ENCODE data around the gene KRT15. TPM values are rescaled to one million over a fixed set of nuclear protein-coding genes. Genes with fewer than 3 reads are reported as not detected.

The KRT15 gene
- total RNA-seq (2012; rRNA removed) = 0.44 and 1.5 TPM in 2 replicates

DNA sequence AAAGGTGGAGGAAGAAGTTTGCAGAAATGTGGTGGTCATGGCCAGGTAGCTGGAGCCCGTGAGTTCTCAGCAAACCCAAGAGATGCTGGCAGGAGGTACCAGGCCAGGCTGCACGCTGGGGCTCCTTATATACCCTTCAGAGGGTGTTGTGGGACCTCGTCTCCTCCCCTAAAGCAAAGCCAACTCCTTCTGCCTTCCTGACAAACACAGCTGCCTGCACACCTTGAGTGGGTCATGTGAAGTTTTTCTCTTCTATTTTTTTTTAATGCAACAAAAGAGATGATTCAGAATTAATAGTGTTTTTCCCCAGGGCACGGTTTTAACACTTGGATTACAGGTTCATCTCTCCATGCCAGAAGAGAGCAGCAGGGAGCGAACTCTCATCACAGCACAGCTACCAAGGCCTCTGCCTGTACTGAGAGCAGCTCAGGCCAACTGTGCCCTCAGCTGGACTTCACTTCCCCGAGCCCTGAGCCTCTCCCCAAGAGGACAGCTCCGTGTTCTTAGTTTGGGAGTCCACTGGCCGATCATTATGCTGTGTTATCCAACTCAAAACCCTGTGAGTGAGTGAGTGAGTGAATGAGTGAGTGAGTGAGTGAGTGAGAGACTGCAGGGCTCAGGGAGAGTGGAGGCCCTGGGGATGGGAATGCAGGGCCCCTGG lies at the start of gene KRT15:
Gene KRT15, minus strand, starts transcription at position 102 of the 661 bp plus-strand sequence. Its CDS starts 63 bp downstream, at position 39.
- Histone ChIP-seq H3K27me3 (ENCODE audit: control insufficient read depth, insufficient read depth, low read length) (peaks cover 4% of the 10 kb centered on the region), H3K9me3 (replicated peaks; ENCODE audit: low read length) (no peaks in the 10 kb centered on the region), H3K4me3 (ENCODE audit: low read length) (no peak within 1 kb of the TSS), H3K4me2 (ENCODE audit: low read length) (no peak within 1 kb of the TSS), H3K36me3 (ENCODE audit: insufficient read depth, low read length) (no peaks in the 10 kb centered on the region), H3K4me1 (ENCODE audit: control insufficient read depth, insufficient read depth, low read length) (peaks cover 30% of the 10 kb centered on the region), H3K9ac (ENCODE audit: low read depth, low read length) (no peak within 1 kb of the TSS)

DNA sequence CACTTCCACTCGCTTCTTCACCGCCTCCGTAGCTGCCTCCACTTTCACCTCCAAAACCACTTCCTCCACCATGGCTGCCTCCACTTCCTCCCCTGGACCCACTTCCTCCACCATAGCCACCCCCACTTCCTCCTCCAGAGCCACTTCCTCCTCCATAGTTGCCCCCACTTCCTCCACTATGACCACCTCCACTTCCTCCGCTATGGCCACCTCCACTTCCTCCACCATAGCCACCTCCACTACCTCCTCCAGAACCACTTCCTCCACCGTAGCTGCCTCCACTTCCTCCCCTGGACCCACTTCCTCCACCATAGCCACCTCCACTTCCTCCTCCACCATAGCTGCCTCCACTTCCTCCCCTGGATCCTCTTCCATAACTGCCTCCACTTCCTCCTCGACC lies 48.6 kb upstream of the KRT15 start:
- Histone ChIP-seq H3K4me3 (ENCODE audit: low read length) (no peak overlapping the region), H3K9ac (ENCODE audit: low read depth, low read length) (no peak overlapping the region), H3K27me3 (ENCODE audit: control insufficient read depth, insufficient read depth, low read length) (peaks cover 77% of the 10 kb centered on the region), H3K4me2 (ENCODE audit: low read length) (no peak overlapping the region), H3K36me3 (ENCODE audit: insufficient read depth, low read length) (no peaks in the 10 kb centered on the region), H3K9me3 (replicated peaks; ENCODE audit: low read length) (no peaks in the 10 kb centered on the region), H3K4me1 (ENCODE audit: control insufficient read depth, insufficient read depth, low read length) (no peaks in the 10 kb centered on the region)

DNA sequence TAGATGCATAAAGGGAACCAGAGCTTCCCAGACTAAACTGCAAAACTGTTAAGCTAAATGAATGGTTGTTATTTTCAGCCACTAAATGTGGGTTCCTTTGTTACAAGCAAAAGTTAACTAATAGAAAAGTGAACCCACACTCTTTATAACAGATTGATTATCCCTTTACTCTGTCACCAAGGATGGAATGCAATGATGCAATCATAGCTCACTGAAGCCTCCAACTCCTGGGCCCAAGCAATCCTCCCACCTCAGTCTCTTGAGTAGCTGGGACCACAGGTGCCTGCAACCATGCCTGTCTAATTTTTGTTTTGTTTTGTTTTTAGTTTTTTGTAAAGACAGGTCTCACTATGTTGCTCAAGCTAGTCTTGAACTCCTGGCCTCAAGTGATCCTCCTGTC lies 46.6 kb upstream of the KRT15 start:
- no peaks in the 10 kb centered on the region for H3K4me1 ChIP-seq (ENCODE audit: control insufficient read depth, insufficient read depth, low read length)
- H3K9ac ChIP-seq (ENCODE audit: low read depth, low read length) = no peak overlapping the region
- H3K9me3 ChIP-seq (replicated peaks; ENCODE audit: low read length) = no peaks in the 10 kb centered on the region
- no peak overlapping the region for H3K4me3 ChIP-seq (ENCODE audit: low read length)
- H3K36me3 ChIP-seq (ENCODE audit: insufficient read depth, low read length) = no peaks in the 10 kb centered on the region
- H3K4me2 ChIP-seq (ENCODE audit: low read length) = no peak overlapping the region
- peaks cover 69% of the 10 kb centered on the region for H3K27me3 ChIP-seq (ENCODE audit: control insufficient read depth, insufficient read depth, low read length)

DNA sequence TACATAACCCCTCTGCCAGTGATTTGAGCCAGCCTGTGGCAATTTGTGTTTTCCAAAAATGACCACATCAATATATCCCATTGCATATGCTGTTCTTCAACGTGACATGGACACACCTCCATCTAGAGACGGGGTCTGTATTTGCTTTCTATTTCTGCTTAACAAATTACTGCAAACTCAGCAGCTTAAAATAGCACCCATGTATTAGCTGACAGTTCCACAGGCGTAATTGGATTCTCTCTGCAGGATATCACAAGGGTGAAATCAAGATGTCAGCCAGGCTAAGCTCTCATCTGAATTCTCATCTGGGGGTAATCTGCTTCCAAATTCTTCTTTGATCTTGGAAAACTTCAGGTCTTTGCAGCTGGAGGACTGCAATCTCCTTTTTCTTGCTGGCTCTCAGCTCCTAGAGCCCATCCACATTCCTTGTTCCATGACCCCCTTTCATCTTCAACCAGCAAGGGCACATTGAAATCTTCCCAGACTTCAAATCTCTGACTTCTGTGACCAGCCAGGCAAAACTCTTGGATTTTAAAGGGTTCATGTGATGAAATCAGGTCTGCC lies 45.0 kb upstream of the KRT15 start:
- Histone ChIP-seq H3K4me2 (ENCODE audit: low read length) (no peak overlapping the region), H3K9me3 (replicated peaks; ENCODE audit: low read length) (no peaks in the 10 kb centered on the region), H3K27me3 (ENCODE audit: control insufficient read depth, insufficient read depth, low read length) (peaks cover 57% of the 10 kb centered on the region), H3K4me3 (ENCODE audit: low read length) (no peak overlapping the region), H3K9ac (ENCODE audit: low read depth, low read length) (no peak overlapping the region), H3K36me3 (ENCODE audit: insufficient read depth, low read length) (no peaks in the 10 kb centered on the region), H3K4me1 (ENCODE audit: control insufficient read depth, insufficient read depth, low read length) (no peaks in the 10 kb centered on the region)

- H3K36me3 ChIP-seq (ENCODE audit: insufficient read depth, low read length) = no peaks in the 10 kb centered on the region
- no peaks in the 10 kb centered on the region for H3K9me3 ChIP-seq (replicated peaks; ENCODE audit: low read length)
- H3K4me2 ChIP-seq (ENCODE audit: low read length) = no peak overlapping the region
- H3K9ac ChIP-seq (ENCODE audit: low read depth, low read length) = no peak overlapping the region
- H3K4me1 ChIP-seq (ENCODE audit: control insufficient read depth, insufficient read depth, low read length) = no peaks in the 10 kb centered on the region
- peaks cover 65% of the 10 kb centered on the region for H3K27me3 ChIP-seq (ENCODE audit: control insufficient read depth, insufficient read depth, low read length)
- H3K4me3 ChIP-seq (ENCODE audit: low read length) = no peak overlapping the region
Observed at GRCh38 chr17:41561554-41561953, 42.9 kb upstream of the KRT15 start.

GRCh38 chr17:41559548-41559947 lies 40.9 kb upstream of the KRT15 start:
- no peaks in the 10 kb centered on the region for H3K36me3 ChIP-seq (ENCODE audit: insufficient read depth, low read length)
- no peaks in the 10 kb centered on the region for H3K4me1 ChIP-seq (ENCODE audit: control insufficient read depth, insufficient read depth, low read length)
- peaks cover 65% of the 10 kb centered on the region for H3K27me3 ChIP-seq (ENCODE audit: control insufficient read depth, insufficient read depth, low read length)
- no peak overlapping the region for H3K4me2 ChIP-seq (ENCODE audit: low read length)
- H3K9me3 ChIP-seq (replicated peaks; ENCODE audit: low read length) = no peaks in the 10 kb centered on the region
- H3K9ac ChIP-seq (ENCODE audit: low read depth, low read length) = no peak overlapping the region
- no peak overlapping the region for H3K4me3 ChIP-seq (ENCODE audit: low read length)

DNA sequence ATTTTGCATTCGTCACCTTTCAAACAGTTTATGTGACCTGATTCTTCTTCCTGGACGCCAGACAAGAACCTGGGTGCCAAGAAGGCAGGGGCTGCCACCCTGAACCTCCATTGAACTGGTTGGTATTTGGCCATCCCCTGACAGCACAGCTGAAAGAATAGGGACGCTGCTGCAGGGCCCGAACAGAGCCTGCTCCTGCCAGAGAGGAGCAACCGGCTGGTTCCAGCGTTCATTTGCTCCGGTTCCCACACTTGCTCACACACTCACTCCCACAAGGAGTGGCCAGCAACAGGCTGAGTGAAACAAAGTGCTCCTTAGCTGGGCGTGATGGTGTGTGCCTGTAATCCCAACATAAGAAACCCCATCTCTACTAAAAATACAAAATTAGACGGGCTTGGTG lies 38.2 kb upstream of the KRT15 start:
- Histone ChIP-seq H3K9ac (ENCODE audit: low read depth, low read length) (no peak overlapping the region), H3K36me3 (ENCODE audit: insufficient read depth, low read length) (no peaks in the 10 kb centered on the region), H3K4me1 (ENCODE audit: control insufficient read depth, insufficient read depth, low read length) (no peaks in the 10 kb centered on the region), H3K4me2 (ENCODE audit: low read length) (no peak overlapping the region), H3K9me3 (replicated peaks; ENCODE audit: low read length) (no peaks in the 10 kb centered on the region), H3K27me3 (ENCODE audit: control insufficient read depth, insufficient read depth, low read length) (peaks cover 59% of the 10 kb centered on the region), H3K4me3 (ENCODE audit: low read length) (no peak overlapping the region)

DNA sequence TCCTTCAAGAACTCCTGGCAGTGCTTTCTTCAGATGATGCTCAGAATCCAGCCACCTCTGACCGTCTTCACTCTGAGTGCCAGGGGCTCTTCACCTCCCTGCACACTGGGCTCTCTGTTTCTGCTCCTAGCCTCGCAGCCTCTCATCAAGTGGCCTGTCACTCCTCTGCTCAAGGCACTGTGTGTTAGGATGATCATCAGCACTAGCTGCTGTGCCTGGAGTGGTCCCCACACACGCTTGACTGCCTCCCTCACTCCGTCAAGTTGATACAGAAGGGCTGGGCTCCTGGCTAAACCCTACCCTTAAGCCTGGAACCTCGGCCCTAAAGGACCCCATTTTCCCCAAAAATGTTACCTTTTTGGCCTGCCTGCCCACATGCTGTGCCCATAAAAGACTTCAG lies 37.6 kb upstream of the KRT15 start:
- H3K4me1 ChIP-seq (ENCODE audit: control insufficient read depth, insufficient read depth, low read length) = no peaks in the 10 kb centered on the region
- no peak overlapping the region for H3K4me2 ChIP-seq (ENCODE audit: low read length)
- H3K36me3 ChIP-seq (ENCODE audit: insufficient read depth, low read length) = no peaks in the 10 kb centered on the region
- no peaks in the 10 kb centered on the region for H3K9me3 ChIP-seq (replicated peaks; ENCODE audit: low read length)
- no peak overlapping the region for H3K9ac ChIP-seq (ENCODE audit: low read depth, low read length)
- no peak overlapping the region for H3K4me3 ChIP-seq (ENCODE audit: low read length)
- H3K27me3 ChIP-seq (ENCODE audit: control insufficient read depth, insufficient read depth, low read length) = peaks cover 58% of the 10 kb centered on the region

GRCh38 chr17:41555105-41555887 lies 36.6 kb upstream of the KRT15 start:
- no peak overlapping the region for H3K4me2 ChIP-seq (ENCODE audit: low read length)
- no peaks in the 10 kb centered on the region for H3K4me1 ChIP-seq (ENCODE audit: control insufficient read depth, insufficient read depth, low read length)
- peaks cover 49% of the 10 kb centered on the region for H3K27me3 ChIP-seq (ENCODE audit: control insufficient read depth, insufficient read depth, low read length)
- no peaks in the 10 kb centered on the region for H3K36me3 ChIP-seq (ENCODE audit: insufficient read depth, low read length)
- no peak overlapping the region for H3K4me3 ChIP-seq (ENCODE audit: low read length)
- no peak overlapping the region for H3K9ac ChIP-seq (ENCODE audit: low read depth, low read length)
- no peaks in the 10 kb centered on the region for H3K9me3 ChIP-seq (replicated peaks; ENCODE audit: low read length)

- peaks cover 6% of the 10 kb centered on the region for H3K4me1 ChIP-seq (ENCODE audit: control insufficient read depth, insufficient read depth, low read length)
- H3K36me3 ChIP-seq (ENCODE audit: insufficient read depth, low read length) = no peaks in the 10 kb centered on the region
- H3K4me2 ChIP-seq (ENCODE audit: low read length) = no peak overlapping the region
- peaks cover 46% of the 10 kb centered on the region for H3K27me3 ChIP-seq (ENCODE audit: control insufficient read depth, insufficient read depth, low read length)
- H3K4me3 ChIP-seq (ENCODE audit: low read length) = no peak overlapping the region
- H3K9ac ChIP-seq (ENCODE audit: low read depth, low read length) = no peak overlapping the region
- H3K9me3 ChIP-seq (replicated peaks; ENCODE audit: low read length) = no peaks in the 10 kb centered on the region
Observed at GRCh38 chr17:41553987-41554680, 35.4 kb upstream of the KRT15 start.

DNA sequence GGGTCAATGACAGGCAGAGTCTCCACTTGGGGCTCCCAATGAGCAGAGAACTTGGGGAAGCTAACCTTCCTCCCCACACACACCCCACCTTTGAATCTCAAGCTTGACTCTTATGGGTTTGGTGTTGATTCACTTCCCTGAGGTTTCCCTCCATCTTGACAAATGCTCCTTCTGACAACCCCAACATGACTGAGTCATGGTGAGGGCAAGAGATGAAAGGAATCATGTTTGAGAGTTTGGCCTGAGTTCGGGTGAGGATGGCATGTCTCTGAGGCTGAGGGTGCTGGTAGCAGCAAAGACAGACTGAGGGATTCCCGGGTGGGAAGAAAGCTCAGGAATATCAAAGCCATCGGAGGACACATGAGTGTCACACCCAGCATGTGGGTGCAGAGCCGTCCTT lies 34.5 kb upstream of the KRT15 start:
- H3K27me3 ChIP-seq (ENCODE audit: control insufficient read depth, insufficient read depth, low read length) = peaks cover 40% of the 10 kb centered on the region
- H3K9ac ChIP-seq (ENCODE audit: low read depth, low read length) = no peak overlapping the region
- no peak overlapping the region for H3K4me3 ChIP-seq (ENCODE audit: low read length)
- H3K4me2 ChIP-seq (ENCODE audit: low read length) = no peak overlapping the region
- H3K4me1 ChIP-seq (ENCODE audit: control insufficient read depth, insufficient read depth, low read length) = peaks cover 16% of the 10 kb centered on the region
- no peaks in the 10 kb centered on the region for H3K36me3 ChIP-seq (ENCODE audit: insufficient read depth, low read length)
- no peaks in the 10 kb centered on the region for H3K9me3 ChIP-seq (replicated peaks; ENCODE audit: low read length)
